Activated T-cell treated with anti-CD3 and anti-CD28 coated beads for 24 hours (primary cell): ENCODE results near the gene CHST4.
A peak's percentile ranks its signal among the peaks of the same experiment; 100 is the strongest.
"Not testable (repeated sequence)": the region's sequence is repeated elsewhere in the genome, so short reads cannot be mapped to it uniquely, and the experiment has no call there.

ENCODE experiments used
- DNase-seq: peaks from one replicate; pipeline ENCODE4 v3.0.0-alpha.2; 2020; ENCODE audit warnings: low read depth

The CHST4 gene

GRCh38 chr16:71526111-71526631 is at the start of gene CHST4:
CHST4 (plus strand) TSS chr16:71526426; CDS start chr16:71536678, 10,252 bp downstream.
- DNase-seq, result no peak

GRCh38 chr16:71476457-71477124 is 49.6 kb upstream of the CHST4 start:
- DNase-seq, result no peak

- no peak for DNase-seq
These were observed 46.8 kb upstream of the CHST4 start for GRCh38 chr16:71479420-71479819.

- DNase-seq, result no peak
These were observed 45.3 kb upstream of the CHST4 start for GRCh38 chr16:71480956-71481355.

- DNase-seq, result no peak
These were observed 43.7 kb upstream of the CHST4 start for GRCh38 chr16:71482569-71482968.

GRCh38 chr16:71484006-71484893 is 42.0 kb upstream of the CHST4 start:
- peak; percentile 70 for DNase-seq

GRCh38 chr16:71489122-71489521 is 37.1 kb upstream of the CHST4 start, which contains the start of gene ZNF19:
ZNF19 (minus strand) TSS chr16:71489324; CDS start chr16:71482114, 7,210 bp downstream.
- DNase-seq, result no peak

- DNase-seq, result no peak
These were observed 35.9 kb upstream of the CHST4 start for GRCh38 chr16:71490361-71490760.

GRCh38 chr16:71491054-71491453 is 35.2 kb upstream of the CHST4 start:
- DNase-seq, result no peak

GRCh38 chr16:71492786-71493185 is 33.4 kb upstream of the CHST4 start:
- no peak for DNase-seq

- DNase-seq, result no peak
These were observed 33.0 kb upstream of the CHST4 start for GRCh38 chr16:71493213-71493612.

- DNase-seq, result no peak
These were observed 28.2 kb upstream of the CHST4 start for GRCh38 chr16:71498031-71498430.

- DNase-seq, result peak; percentile 45
These were observed 26.4 kb upstream of the CHST4 start for GRCh38 chr16:71499775-71500364.

GRCh38 chr16:71500964-71501363 is 25.3 kb upstream of the CHST4 start:
- DNase-seq, result no peak

GRCh38 chr16:71501547-71501946 is 24.7 kb upstream of the CHST4 start:
- no peak for DNase-seq

GRCh38 chr16:71504051-71504450 is 22.2 kb upstream of the CHST4 start:
- DNase-seq, result not testable (repeated sequence)

GRCh38 chr16:71504901-71505300 is 21.3 kb upstream of the CHST4 start:
- DNase-seq, result no peak

GRCh38 chr16:71507061-71507460 is 19.2 kb upstream of the CHST4 start:
- DNase-seq, result no peak

GRCh38 chr16:71513302-71513701 is 12.9 kb upstream of the CHST4 start:
- no peak for DNase-seq

GRCh38 chr16:71514476-71514875 is 11.8 kb upstream of the CHST4 start:
- no peak for DNase-seq

- no peak for DNase-seq
These were observed 11.2 kb upstream of the CHST4 start for GRCh38 chr16:71515026-71515425.

GRCh38 chr16:71520550-71520949 is 5.7 kb upstream of the CHST4 start:
- no peak for DNase-seq
